ENCODE results near the gene SYPL2.

Gene SYPL2

GRCh38 chr1:109527846-109528695 is 61.7 kb downstream of the SYPL2 start:
- no peak for DNase-seq

GRCh38 chr1:109528712-109529111 is 62.4 kb downstream of the SYPL2 start:
- Histone ChIP-seq H3K9me3 (no peaks in the 10 kb centered on the region), H3K36me3 (no peaks in the 10 kb centered on the region), H3K4me1 (peaks cover 19% of the 10 kb centered on the region), H3K27me3 (no peaks in the 10 kb centered on the region), H3K4me3 (ENCODE audit: low read depth, low read length) (no peak overlapping the region)
- no peak for DNase-seq
- no peak for TF ChIP-seq CTCF (IDR thresholded peaks at IDR 0.05; ENCODE audit: low read depth, low read length)

More at GRCh38 chr1:109527846-109528695, 61.7 kb downstream of the SYPL2 start:
- TF ChIP-seq CTCF (IDR thresholded peaks at IDR 0.05; ENCODE audit: low read depth, low read length): no peak
- no peak overlapping the region for H3K4me3 ChIP-seq (ENCODE audit: low read depth, low read length)
- H3K27me3 ChIP-seq: no peaks in the 10 kb centered on the region
- no peaks in the 10 kb centered on the region for H3K36me3 ChIP-seq
- H3K4me1 ChIP-seq: peaks cover 19% of the 10 kb centered on the region
- no peaks in the 10 kb centered on the region for H3K9me3 ChIP-seq

DNA sequence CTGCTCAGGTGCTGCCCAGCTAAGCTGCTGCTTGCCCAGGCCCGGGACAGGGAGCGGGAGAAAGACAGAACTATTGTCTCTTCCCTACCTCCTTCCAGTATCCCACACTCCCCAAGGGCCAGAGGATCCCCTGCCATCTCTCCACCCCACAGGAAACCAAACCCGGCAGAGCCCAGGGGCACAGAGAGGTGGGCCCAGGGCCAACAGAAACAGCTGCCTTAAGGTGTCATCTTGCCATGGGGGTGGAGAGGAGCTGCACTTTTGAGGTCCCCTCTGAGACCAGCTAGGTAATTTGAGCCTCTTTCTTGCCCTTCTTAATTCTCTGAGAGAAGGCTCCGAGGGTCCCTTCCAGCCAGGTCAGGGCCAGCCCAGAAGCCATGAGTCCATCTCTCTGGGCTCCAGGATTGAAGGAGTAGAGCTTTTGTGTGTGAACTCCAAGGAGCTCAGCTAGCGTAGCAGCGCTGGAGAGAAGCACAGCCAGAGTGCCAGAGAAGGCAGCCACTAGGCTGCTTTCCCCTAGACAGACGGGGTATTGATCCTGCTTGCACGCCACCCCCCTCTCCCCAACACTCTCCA is 63.6 kb downstream of the SYPL2 start:
- Histone ChIP-seq H3K4me1 (peaks cover 19% of the 10 kb centered on the region), H3K36me3 (no peaks in the 10 kb centered on the region), H3K27me3 (no peaks in the 10 kb centered on the region), H3K4me3 (ENCODE audit: low read depth, low read length) (no peak overlapping the region), H3K9me3 (no peaks in the 10 kb centered on the region)
- peak; percentile 29 for DNase-seq
- no peak for TF ChIP-seq CTCF (IDR thresholded peaks at IDR 0.05; ENCODE audit: low read depth, low read length)

DNA sequence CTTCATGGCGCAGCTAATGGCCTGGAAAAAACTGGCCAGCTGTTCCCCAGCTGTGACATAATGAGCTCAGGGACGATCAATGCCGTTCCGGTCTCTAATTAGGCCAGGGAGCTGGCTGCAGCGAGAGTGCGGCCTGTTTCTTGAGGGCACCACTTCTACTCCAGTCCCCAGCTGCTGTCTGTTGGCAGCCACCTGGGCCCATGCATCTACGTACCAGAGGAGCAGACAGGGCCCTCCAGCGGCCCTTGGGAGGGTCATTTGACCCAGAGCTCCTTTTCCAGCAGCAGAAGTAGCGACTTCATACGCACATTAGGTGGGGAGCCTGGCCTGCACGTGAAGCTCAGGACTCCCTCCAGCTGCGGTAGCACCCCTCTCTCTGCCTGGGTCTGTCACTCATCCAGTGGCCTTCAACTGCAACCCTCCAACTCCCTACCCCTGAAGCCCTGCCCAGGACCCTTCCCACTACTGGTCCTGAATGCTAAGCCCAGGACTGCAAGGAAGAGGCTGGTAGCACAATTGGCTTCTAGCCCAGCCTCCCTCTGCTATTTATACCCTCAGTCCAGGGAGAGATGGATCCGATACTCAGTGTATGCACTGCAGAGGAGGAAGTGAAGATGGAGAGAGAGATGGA is 64.2 kb downstream of the SYPL2 start:
- Histone ChIP-seq H3K36me3 (no peaks in the 10 kb centered on the region), H3K4me1 (peaks cover 19% of the 10 kb centered on the region), H3K9me3 (no peaks in the 10 kb centered on the region), H3K4me3 (ENCODE audit: low read depth, low read length) (no peak overlapping the region), H3K27me3 (no peaks in the 10 kb centered on the region)
- DNase-seq: peak; percentile 58
- TF ChIP-seq CTCF (IDR thresholded peaks at IDR 0.05; ENCODE audit: low read depth, low read length): no peak

GRCh38 chr1:109531380-109531779 is 65.0 kb downstream of the SYPL2 start:
- H3K4me3 ChIP-seq (ENCODE audit: low read depth, low read length): no peak overlapping the region
- H3K9me3 ChIP-seq: no peaks in the 10 kb centered on the region
- no peaks in the 10 kb centered on the region for H3K36me3 ChIP-seq
- H3K4me1 ChIP-seq: peaks cover 19% of the 10 kb centered on the region
- no peak for TF ChIP-seq CTCF (IDR thresholded peaks at IDR 0.05; ENCODE audit: low read depth, low read length)
- DNase-seq: no peak
- no peaks in the 10 kb centered on the region for H3K27me3 ChIP-seq
